Suprapubic skin (tissue), 4 donors: ENCODE data around the gene KLF15. TPM values are rescaled to one million over a fixed set of nuclear protein-coding genes. Genes with fewer than 3 reads are reported as not detected.

Source experiments
- DNase-seq, 2 donors: peaks; one replicate each; pipeline ENCODE4 v3.0.0-alpha.2; 2019; ENCODE audit warnings: low spot score in 2 of 2
- H3K27ac ChIP-seq: fragments of 200-600 bp; sonication (generic); one replicate; pipeline ENCODE4 v1.5.1; 2019
- H3K27me3 ChIP-seq: fragments of 200-600 bp; sonication (generic); one replicate; pipeline ENCODE4 v1.5.1; 2019
- H3K36me3 ChIP-seq: fragments of 200-600 bp; sonication (generic); one replicate; pipeline ENCODE4 v1.5.1; 2019
- H3K4me1 ChIP-seq: fragments of 200-600 bp; sonication (generic); one replicate; pipeline ENCODE4 v1.5.1; 2019
- H3K4me3 ChIP-seq: fragments of 200-600 bp; sonication (generic); one replicate; pipeline ENCODE4 v1.5.1; 2019; ENCODE audit warnings: mild to moderate bottlenecking
- H3K9me3 ChIP-seq: fragments of 200-600 bp; sonication (generic); one replicate; pipeline ENCODE4 v1.5.1; 2019
- EP300 ChIP-seq: sonication (generic); formaldehyde crosslinking; IDR thresholded peaks from one replicate; pipeline ENCODE4 v1.6.1; 2017; ENCODE audit warnings: antibody characterized with exemption
- POLR2A ChIP-seq, 2 donors: fragments of 450-650 bp; IDR thresholded peaks; one replicate each; pipeline ENCODE4 v1.6.1; 2017; ENCODE audit warnings: antibody characterized with exemption in 2 of 2, mild to moderate bottlenecking in 2 of 2, moderate library complexity in 2 of 2
- POLR2AphosphoS5 ChIP-seq, 3 donors: sonication (generic); formaldehyde crosslinking; IDR thresholded peaks; one replicate each; pipeline ENCODE4 v1.6.1; 2017; ENCODE audit warnings: antibody characterized with exemption in 3 of 3
- WGBS: methylation state at CpG from one replicate; pipeline ENCODE4 v1.1.5; 2018; 5-methylcytosine and 5-hydroxymethylcytosine counted together
- total RNA-seq, 4 donors: library from RNA; depleted of rRNA; stranded (reverse); fragments of >200 nt; gene quantifications; one replicate each; pipeline ENCODE4 v1.1.0, GENCODE V29; 2016
- TF ChIP-seq, protein P1 (sequence below), 2 donors: fragments of 200-600 bp in 1 of 2; fragments of 450-650 bp in 1 of 2; sonication (generic) in 1 of 2; IDR thresholded peaks; one replicate each; pipeline ENCODE4 v1.5.1; 2016 to 2019; ENCODE audit warnings: antibody characterized with exemption in 2 of 2, mild to moderate bottlenecking in 1 of 2, moderate library complexity in 1 of 2

KLF15 gene
- total RNA-seq, 4 donors from 2014 or later: 7.3 to 19.2 (median 14.3) TPM

DNA sequence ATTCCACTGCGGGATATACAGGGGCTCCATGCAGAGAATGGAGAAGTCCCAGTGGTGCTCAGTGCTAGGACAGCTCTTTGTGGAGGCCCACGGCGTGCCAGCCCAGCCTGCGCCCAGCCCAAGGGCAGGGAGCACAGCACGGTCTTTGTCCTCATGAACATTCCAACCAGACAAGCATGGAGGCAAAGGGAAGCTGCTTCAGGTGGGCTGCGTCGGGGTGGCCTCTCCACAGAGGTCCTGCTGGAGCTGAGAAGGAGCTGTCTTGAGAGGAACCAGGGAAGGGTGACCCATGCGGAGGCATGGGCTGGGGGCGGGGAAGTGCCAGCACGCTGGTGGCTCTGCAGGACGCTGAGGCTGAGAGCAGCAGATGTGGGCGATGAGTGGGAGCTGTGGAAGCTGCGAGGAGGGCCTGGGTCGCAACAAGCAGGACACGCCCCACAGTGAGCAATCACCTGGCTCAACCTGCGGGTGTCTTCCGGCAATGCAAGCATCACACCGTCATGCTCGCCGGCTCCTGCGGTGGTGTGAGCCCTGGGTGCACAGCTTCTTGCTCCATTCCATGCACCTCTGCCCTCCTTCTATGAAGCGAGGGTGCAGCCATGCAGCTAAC, 14.0 kb upstream of the KLF15 start:
- WGBS: 92% methylated on average over 18 of the region's 22 CpGs
- Histone ChIP-seq H3K27ac (no peak overlapping the region), H3K36me3 (no peaks in the 10 kb centered on the region), H3K4me1 (peaks cover 5% of the 10 kb centered on the region), H3K27me3 (peaks cover 4% of the 10 kb centered on the region), H3K9me3 (no peaks in the 10 kb centered on the region), H3K4me3 (no peak overlapping the region)
- peak in 1 of 2 donors; percentile 51 for DNase-seq
- TF ChIP-seq, protein P1, sequence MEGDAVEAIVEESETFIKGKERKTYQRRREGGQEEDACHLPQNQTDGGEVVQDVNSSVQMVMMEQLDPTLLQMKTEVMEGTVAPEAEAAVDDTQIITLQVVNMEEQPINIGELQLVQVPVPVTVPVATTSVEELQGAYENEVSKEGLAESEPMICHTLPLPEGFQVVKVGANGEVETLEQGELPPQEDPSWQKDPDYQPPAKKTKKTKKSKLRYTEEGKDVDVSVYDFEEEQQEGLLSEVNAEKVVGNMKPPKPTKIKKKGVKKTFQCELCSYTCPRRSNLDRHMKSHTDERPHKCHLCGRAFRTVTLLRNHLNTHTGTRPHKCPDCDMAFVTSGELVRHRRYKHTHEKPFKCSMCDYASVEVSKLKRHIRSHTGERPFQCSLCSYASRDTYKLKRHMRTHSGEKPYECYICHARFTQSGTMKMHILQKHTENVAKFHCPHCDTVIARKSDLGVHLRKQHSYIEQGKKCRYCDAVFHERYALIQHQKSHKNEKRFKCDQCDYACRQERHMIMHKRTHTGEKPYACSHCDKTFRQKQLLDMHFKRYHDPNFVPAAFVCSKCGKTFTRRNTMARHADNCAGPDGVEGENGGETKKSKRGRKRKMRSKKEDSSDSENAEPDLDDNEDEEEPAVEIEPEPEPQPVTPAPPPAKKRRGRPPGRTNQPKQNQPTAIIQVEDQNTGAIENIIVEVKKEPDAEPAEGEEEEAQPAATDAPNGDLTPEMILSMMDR (IDR thresholded peaks at IDR 0.05): no peak

- WGBS: 91% methylated on average over 7 of the region's 7 CpGs
- Histone ChIP-seq H3K27ac (no peak overlapping the region), H3K9me3 (no peaks in the 10 kb centered on the region), H3K4me3 (no peak overlapping the region), H3K27me3 (peaks cover 4% of the 10 kb centered on the region), H3K36me3 (no peaks in the 10 kb centered on the region), H3K4me1 (peaks cover 5% of the 10 kb centered on the region)
- DNase-seq: peak in 1 of 2 donors; percentile 29
- TF ChIP-seq POLR2AphosphoS5 (IDR thresholded peaks at IDR 0.05) (no peak), POLR2A (IDR thresholded peaks at IDR 0.05) (no peak), EP300 (no peak)
- TF ChIP-seq, protein P1 (IDR thresholded peaks at IDR 0.05): no peak
Measured at GRCh38 chr3:126370606-126371005, 13.4 kb upstream of the KLF15 start.

- Histone ChIP-seq H3K27me3 (peaks cover 4% of the 10 kb centered on the region), H3K4me1 (peaks cover 5% of the 10 kb centered on the region), H3K4me3 (no peak overlapping the region), H3K27ac (no peak overlapping the region), H3K9me3 (no peaks in the 10 kb centered on the region), H3K36me3 (no peaks in the 10 kb centered on the region)
- 69% methylated on average over 4 of the region's 4 CpGs for WGBS
- DNase-seq: peak in 1 of 2 donors; percentile 10
- TF ChIP-seq, protein P1 (IDR thresholded peaks at IDR 0.05): no peak
- TF ChIP-seq POLR2A (IDR thresholded peaks at IDR 0.05) (no peak), POLR2AphosphoS5 (IDR thresholded peaks at IDR 0.05) (no peak), EP300 (no peak)
Measured at GRCh38 chr3:126370055-126370454, 12.8 kb upstream of the KLF15 start.

- no peak overlapping the region for H3K27ac ChIP-seq
- 80% methylated on average over 2 of the region's 2 CpGs for WGBS
- no peaks in the 10 kb centered on the region for H3K9me3 ChIP-seq
- peaks cover 4% of the 10 kb centered on the region for H3K27me3 ChIP-seq
- no peak overlapping the region for H3K4me3 ChIP-seq
- DNase-seq: no peak
- H3K36me3 ChIP-seq: no peaks in the 10 kb centered on the region
- TF ChIP-seq POLR2A (IDR thresholded peaks at IDR 0.05): no peak
- no peak for TF ChIP-seq EP300
- no peak for TF ChIP-seq POLR2AphosphoS5 (IDR thresholded peaks at IDR 0.05)
- TF ChIP-seq, protein P1 (IDR thresholded peaks at IDR 0.05): no peak
- H3K4me1 ChIP-seq: peaks cover 2% of the 10 kb centered on the region
Measured at GRCh38 chr3:126369490-126369889, 12.3 kb upstream of the KLF15 start.

DNA sequence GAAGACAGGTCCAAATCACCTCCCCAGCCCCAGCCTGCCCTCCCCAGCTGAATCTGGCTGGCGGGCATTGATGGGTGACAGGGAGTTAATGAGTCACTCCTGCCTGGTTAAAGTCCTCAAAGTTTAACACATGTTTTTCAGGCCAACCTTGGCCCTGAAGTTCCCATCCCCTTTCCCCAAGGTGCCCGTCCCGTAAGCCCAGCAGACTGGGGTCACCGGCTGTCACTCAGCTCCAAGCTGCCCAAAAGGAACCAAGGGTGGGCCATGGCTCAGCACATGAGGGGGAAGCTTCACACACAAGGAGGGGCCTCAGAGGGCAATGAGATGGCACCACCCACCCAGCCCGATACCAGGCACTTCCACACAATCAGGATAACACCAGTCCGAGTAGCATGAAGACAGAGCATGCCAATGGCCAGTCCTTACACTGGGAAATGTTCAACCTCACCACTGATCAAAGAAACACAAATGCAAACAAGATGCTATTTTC, 10.2 kb upstream of the KLF15 start:
- peaks cover 4% of the 10 kb centered on the region for H3K27me3 ChIP-seq
- H3K36me3 ChIP-seq: no peaks in the 10 kb centered on the region
- H3K4me1 ChIP-seq: no peaks in the 10 kb centered on the region
- no peak for TF ChIP-seq POLR2A (IDR thresholded peaks at IDR 0.05)
- TF ChIP-seq EP300: no peak
- TF ChIP-seq POLR2AphosphoS5 (IDR thresholded peaks at IDR 0.05): no peak
- TF ChIP-seq, protein P1 (IDR thresholded peaks at IDR 0.05): no peak
- H3K4me3 ChIP-seq: no peak overlapping the region
- H3K9me3 ChIP-seq: no peaks in the 10 kb centered on the region
- peak in 1 of 2 donors; percentile 37 for DNase-seq
- no peak overlapping the region for H3K27ac ChIP-seq
- WGBS: 94% methylated on average over 6 of the region's 6 CpGs
